Measurements from ENCODE around the gene FGD5. TPM values are rescaled to one million over a fixed set of nuclear protein-coding genes. Genes with fewer than 3 reads are reported as not detected.

FGD5 gene
- total RNA-seq, 4 donors from 2014 or later = 9.1 to 75.0 (median 16.1) TPM

DNA sequence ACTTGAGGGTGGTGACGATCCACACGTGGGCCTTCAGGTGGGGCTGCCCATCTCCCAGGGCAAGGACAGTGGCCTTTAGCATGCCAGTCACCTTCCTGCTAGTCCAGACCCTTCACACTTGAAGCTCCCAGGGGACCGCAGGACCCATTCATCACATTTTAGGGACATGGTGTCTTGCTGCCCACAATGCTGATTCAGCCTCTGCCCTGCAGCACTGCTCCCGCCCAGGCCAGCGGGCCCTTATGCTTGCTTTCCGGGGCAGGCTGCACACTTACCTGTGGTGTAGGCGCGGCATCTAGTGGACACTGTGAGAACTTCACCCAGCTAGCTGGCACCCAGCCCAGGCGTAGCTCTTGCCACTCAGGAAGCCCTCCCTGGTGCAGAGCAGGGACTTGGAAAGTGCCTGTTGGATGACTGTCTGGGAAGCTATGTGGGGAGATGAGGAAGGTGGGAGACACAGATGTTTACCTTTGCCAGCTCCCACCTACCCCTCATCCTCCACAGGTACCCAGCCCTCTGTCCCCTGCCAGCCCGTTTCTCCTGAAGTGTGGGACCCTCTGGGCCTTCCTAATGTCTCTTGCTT is 102.4 kb downstream of the FGD5 start:
- peak; percentile 90 for DNase-seq (ENCODE audit: low spot score)
- TF ChIP-seq, protein P1, sequence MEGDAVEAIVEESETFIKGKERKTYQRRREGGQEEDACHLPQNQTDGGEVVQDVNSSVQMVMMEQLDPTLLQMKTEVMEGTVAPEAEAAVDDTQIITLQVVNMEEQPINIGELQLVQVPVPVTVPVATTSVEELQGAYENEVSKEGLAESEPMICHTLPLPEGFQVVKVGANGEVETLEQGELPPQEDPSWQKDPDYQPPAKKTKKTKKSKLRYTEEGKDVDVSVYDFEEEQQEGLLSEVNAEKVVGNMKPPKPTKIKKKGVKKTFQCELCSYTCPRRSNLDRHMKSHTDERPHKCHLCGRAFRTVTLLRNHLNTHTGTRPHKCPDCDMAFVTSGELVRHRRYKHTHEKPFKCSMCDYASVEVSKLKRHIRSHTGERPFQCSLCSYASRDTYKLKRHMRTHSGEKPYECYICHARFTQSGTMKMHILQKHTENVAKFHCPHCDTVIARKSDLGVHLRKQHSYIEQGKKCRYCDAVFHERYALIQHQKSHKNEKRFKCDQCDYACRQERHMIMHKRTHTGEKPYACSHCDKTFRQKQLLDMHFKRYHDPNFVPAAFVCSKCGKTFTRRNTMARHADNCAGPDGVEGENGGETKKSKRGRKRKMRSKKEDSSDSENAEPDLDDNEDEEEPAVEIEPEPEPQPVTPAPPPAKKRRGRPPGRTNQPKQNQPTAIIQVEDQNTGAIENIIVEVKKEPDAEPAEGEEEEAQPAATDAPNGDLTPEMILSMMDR (IDR thresholded peaks at IDR 0.05) = peak in 2 of 3 donors; percentile 97 to 99
- peak; percentile 86 for ATAC-seq (ENCODE audit: low FRiP score)

DNA sequence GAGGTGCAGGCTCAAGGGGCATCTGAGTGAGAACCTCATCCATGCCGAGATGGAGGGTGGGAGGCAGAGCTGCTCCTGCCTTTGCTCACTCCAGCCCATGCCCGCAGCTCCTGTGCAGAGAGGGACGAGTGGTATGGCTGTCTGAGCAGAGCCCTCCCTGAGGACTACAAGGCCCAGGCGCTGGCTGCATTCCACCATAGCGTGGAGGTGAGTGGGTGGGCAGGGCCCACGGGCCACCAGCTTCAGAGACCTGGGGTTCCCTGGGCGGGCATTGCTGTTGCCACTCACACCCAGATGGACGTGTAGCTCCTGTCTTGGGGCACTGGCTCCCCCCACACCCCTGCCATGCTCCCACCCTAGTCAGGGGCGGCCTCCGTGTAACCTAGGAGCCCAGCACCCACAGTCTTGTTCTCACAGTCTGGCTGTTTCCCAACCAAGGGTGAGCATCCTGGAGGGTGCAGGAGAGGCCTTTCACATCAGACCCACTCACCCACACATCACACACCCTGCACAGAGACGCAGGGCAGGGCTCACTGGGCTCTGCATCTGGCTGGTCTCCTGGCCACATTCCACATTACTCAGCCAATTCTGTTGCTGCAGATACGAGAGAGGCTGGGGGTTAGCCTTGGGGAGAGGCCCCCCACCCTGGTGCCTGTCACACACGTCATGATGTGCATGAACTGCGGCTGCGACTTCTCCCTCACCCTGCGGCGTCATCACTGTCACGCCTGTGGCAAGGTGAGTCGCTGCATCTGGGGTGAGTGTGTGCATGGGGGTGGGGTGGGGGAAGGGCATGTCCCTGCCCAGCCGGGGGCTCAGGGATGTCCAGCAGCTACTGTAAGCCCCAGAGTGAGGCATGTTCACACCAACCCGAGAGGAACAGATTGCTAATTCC is 103.3 kb downstream of the FGD5 start:
- DNase-seq (ENCODE audit: low spot score) (no peak), ATAC-seq (ENCODE audit: low FRiP score) (no peak)
- TF ChIP-seq, protein P1 (IDR thresholded peaks at IDR 0.05) = no peak

DNA sequence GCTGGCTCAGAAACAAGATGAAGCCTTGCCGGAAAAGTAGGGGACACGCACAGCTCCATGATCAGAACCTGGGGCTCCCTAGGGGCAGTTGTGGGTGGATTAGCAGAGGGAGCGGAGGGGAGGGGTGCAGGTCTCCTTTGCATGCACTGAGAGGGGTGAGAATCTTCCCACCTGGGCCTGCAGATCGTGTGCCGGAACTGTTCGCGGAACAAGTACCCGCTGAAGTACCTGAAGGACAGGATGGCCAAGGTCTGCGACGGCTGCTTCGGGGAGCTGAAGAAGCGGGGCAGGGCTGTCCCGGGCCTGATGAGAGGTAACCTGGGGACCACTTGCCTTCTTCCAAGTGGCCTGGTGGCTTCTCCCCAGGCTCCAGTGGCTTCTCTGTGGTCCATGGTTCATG is 104.1 kb downstream of the FGD5 start:
- no peak for DNase-seq (ENCODE audit: low spot score)
- TF ChIP-seq, protein P1 (IDR thresholded peaks at IDR 0.05) = no peak
- ATAC-seq (ENCODE audit: low FRiP score) = no peak

DNA sequence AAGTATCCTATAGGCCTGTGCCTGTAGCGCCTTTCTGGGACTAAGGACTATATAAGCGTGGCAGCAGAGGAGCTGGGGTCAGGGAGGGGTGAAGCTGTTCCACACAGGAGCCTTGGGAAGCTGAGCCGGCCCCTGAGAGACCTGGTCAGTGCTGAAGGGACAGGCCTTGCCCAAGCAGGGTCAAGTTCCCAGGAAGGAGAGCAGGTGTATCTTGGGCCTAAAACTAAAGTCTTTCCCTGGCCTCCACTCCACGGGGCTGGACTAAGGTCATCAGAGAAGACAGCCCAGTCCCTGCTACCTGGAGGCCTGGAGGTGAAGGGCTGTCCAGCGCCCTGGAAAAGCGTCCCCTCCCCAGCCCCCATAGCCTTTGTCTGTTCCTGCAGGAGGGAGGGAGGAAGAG is 104.7 kb downstream of the FGD5 start:
- no peak for ATAC-seq (ENCODE audit: low FRiP score)
- TF ChIP-seq, protein P1 (IDR thresholded peaks at IDR 0.05) = no peak
- no peak for DNase-seq (ENCODE audit: low spot score)

DNA sequence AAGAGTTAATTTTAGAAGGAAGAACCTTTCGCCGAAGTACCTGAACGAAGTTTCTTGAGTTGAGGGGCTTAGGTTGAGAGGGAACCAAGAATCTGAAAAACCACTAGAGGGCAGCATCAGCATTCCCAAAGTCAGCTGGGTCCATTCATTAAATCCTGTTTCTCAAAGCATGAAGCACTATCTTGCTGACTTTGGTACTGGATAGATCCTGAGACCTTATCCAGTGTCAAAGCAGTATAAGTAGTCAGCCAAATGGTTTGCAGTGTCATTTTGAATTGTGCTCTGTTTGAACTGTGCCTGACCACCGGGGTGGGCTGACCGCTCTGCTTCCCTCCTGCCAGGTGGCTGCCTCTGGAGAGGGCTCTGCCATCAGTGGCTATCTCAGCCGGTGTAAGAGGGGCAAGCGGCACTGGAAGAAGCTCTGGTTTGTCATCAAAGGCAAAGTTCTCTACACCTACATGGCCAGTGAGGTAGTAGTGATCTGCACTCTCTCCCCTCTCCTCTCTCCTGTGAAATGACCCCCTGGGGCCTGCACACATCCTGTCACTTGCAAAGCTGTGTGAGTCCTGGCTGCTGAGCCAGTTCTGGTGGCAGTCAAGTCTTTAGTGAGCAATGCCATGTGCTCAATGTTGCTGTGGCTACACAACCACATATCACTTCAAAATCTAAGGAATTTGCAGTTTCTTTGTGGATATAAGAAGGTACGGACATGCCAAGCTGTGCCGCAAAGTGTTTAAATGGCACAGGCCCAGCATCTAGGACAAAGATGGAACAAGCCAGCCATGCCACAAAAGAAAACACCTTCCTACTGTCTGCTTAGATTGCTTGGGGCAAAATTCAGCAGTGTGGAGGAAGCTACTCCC is 107.2 kb downstream of the FGD5 start:
- no peak for ATAC-seq (ENCODE audit: low FRiP score)
- TF ChIP-seq, protein P1 (IDR thresholded peaks at IDR 0.05) = no peak

DNA sequence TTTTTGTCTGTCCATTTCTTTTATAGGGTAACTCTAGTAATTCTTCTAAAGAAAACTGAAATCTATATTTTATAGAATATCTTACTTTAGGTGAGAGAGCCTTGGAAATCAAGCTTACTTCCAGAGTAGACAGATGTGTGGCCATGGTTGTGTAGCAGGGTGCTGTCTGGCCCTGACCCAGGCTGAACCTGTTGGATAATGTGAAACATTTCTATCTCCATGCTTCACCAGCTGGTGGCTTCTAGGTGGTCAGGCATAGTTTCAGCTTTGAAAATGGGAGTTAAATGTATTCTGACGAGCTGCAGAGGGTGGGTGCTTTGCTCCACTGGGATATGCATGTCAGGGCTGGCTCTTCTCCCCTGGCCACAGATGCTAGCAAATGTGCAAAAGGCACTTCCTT is 107.8 kb downstream of the FGD5 start:
- ATAC-seq (ENCODE audit: low FRiP score) = no peak
- DNase-seq (ENCODE audit: low spot score) = no peak
- TF ChIP-seq, protein P1 (IDR thresholded peaks at IDR 0.05) = no peak

More for the DNA sequence above, 107.2 kb downstream of the FGD5 start:
- DNase-seq (ENCODE audit: low spot score) = no peak
